HG02798 (cell line): Measurements from ENCODE around the gene GRIN2A.
A peak's percentile ranks its signal among the peaks of the same experiment; 100 is the strongest.

Experiments
- ATAC-seq: cut with Tn5 transposase; IDR thresholded peaks from one replicate; pipeline ENCODE4 v1.9.1; 2021; ENCODE audit warnings: mild to moderate bottlenecking; ENCODE audit not compliant: unreplicated experiment, poor library complexity

GRIN2A gene

GRCh38 chr16:10189861-10190390, 7.7 kb upstream of the GRIN2A start:
- no peak for ATAC-seq

GRCh38 chr16:10188236-10188635, 6.0 kb upstream of the GRIN2A start:
- no peak for ATAC-seq

- peak; percentile 58 for ATAC-seq
These were observed 749 bp downstream of the GRIN2A start for GRCh38 chr16:10181196-10182162.

GRCh38 chr16:10180771-10181163, 1.5 kb downstream of the GRIN2A start:
- no peak for ATAC-seq

GRCh38 chr16:10180042-10180770, 2.0 kb downstream of the GRIN2A start:
- no peak for ATAC-seq

GRCh38 chr16:10178526-10178925, 3.7 kb downstream of the GRIN2A start:
- ATAC-seq: no peak

GRCh38 chr16:10178080-10178479, 4.1 kb downstream of the GRIN2A start:
- ATAC-seq: no peak

GRCh38 chr16:10172848-10173655, 9.2 kb downstream of the GRIN2A start:
- no peak for ATAC-seq

- ATAC-seq: no peak
These were observed 11.0 kb downstream of the GRIN2A start for GRCh38 chr16:10171221-10171620.

- ATAC-seq: no peak
These were observed 12.3 kb downstream of the GRIN2A start for GRCh38 chr16:10169904-10170410.

- ATAC-seq: no peak
These were observed 13.2 kb downstream of the GRIN2A start for GRCh38 chr16:10169031-10169430.

- ATAC-seq: no peak
These were observed 14.0 kb downstream of the GRIN2A start for GRCh38 chr16:10168258-10168657.

- no peak for ATAC-seq
These were observed 16.6 kb downstream of the GRIN2A start for GRCh38 chr16:10165643-10166042.

- no peak for ATAC-seq
These were observed 19.2 kb downstream of the GRIN2A start for GRCh38 chr16:10162981-10163380.

- no peak for ATAC-seq
These were observed 26.1 kb downstream of the GRIN2A start for GRCh38 chr16:10156099-10156498.

GRCh38 chr16:10154389-10154788, 27.8 kb downstream of the GRIN2A start:
- ATAC-seq: no peak

GRCh38 chr16:10153985-10154384, 28.2 kb downstream of the GRIN2A start:
- ATAC-seq: no peak

GRCh38 chr16:10151718-10152117, 30.5 kb downstream of the GRIN2A start:
- ATAC-seq: no peak

- no peak for ATAC-seq
These were observed 31.3 kb downstream of the GRIN2A start for GRCh38 chr16:10150906-10151305.

- no peak for ATAC-seq
These were observed 36.6 kb downstream of the GRIN2A start for GRCh38 chr16:10145542-10146035.
